ENCODE measurements around the gene ZFPM1.
"Not testable (repeated sequence)": the region's sequence is repeated elsewhere in the genome, so short reads cannot be mapped to it uniquely, and the experiment has no call there.

Gene ZFPM1

DNA sequence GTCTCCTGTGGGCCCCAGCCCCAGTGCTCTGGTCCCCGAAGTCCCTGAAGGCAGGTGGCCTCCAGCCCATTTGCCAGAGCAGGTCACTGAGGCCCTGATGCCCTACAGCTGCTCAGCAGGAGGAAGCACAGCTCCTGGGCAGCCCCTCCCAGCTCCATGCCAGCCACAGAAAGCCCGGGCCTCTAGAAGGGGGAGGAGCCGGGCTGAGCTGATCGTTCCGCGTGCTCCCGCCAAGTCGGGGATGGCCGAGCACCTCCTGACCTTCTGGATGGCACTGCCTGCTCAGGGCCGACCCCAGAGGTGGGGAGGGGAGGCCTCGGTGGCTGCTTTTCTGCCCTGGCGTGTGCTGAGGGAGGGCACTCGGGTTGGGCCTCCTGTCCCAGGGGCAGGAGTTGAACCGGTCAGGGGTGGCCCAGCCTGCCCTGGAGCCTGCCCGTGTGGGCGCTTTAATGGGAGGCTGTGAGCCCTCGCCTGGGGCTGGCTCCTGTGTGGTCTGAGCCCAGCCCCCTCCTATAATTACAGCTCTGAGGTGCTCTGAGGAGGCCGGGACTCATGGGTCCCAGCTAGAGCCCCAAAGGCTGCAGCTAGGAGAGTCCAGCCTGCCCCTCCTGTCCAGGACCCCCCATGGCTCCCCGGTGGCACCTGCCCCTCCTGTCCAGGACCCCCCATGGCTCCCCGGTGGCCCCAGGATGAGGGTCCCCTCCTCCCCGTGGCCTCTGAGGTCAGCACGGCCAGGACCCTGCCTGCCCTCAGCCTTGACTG is 29.7 kb downstream of the ZFPM1 start:
- no peak for DNase-seq

DNA sequence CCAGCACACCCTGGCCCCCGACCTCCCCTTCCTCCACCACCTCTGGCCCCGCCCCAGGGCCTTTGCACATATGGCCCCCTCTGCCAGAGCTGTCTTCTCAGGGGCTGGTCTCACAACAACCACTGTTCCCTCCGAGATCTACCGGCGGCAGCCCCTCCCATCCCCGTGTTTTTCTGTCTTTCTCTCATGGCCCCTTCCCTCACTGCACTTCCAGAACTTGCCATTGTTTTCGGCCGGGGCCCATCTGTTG is 30.2 kb downstream of the ZFPM1 start:
- DNase-seq, result no peak

DNA sequence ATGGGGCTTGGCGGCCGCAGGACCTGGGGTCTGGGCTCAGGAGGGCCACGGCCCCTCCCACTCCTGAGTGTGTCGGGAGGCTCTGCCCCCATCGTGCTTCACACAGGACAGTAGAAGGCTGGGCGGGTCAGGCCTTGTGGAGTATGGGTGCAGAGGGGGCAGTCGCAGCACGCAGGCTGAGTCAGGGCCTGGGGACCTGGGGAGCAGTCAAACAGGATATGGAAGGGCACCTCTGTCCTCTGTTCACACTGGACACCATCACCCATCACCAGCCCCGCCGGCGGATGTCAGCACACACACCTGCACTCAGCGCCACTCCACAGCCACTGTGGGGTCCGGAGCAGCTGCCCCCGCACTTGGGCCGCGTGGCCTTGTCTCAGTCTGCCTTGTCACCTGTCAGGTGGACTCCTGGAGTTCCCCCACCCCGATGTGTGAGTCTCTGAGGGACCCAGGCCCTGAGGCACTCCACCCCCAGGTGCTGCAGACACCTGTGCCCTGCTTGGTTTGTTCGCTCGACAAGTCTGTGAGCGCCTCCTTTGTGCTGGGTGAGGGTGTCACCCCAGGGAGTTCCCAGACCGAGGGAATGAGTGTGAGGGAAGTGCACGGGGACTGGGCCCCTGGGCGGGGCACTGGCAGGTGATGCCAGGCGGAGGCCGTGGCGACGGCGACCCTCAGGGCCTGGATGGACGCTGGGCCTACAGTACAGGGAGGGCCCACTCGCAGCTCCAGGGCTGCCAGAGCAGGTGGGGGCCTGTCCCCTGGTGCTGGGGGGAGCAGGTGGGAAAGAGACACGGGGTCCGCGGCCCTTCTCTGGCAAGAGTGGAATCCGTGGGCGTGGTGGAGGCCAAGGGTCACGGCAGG is 31.7 kb downstream of the ZFPM1 start:
- DNase-seq, result no peak

DNA sequence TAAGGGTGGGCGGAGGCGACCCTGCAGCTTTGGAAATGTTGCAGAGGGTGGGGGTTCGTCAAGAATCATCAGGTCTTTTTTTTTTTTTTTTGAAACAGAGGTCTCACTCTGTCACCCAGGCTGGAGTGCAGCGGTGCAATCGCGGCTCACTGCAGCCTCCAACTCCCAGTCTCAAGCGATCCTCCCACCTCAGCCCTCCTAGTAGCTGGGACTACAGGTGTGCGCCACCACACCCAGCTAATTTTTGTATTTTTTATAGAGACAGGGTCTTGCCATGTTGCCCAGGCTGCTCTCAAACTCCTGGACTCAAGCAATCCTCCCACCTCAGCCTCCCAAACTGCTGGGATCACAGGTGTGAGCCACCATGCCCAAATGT is 32.3 kb downstream of the ZFPM1 start:
- not testable (repeated sequence) for DNase-seq

DNA sequence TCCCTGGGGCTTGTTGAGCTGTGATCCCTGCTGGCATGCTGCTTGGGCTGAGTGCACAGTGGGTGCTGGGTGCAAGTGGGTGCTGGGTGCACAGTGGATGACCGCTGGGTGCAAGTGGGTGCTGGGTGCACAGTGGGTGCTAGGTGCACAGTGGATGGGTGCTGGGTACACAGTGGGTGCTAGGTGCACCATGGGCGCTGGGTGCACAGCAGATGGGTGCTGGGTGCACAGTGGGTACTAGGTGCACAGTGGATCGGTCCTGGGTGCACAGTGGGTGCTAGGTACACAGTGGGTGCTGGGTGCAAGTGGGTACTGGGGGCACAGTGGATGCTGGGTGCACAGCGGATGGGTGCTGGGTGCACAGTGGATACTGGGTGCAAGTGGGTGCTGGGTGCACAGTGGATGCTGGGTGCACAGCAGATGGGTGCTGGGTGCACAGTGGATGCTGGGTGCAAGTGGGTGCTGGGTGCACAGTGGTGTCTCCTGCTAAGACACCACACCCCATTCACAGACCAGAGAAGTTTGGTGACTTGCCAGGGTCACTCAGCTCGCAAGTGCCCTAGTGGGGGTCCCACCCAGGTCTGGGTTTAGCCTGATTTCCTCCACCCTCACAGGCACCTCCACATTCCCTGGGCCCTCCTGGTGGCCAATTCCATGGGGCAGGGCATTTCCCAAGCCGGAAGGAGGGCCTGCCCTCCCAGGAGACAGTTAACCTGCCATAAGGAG is 33.5 kb downstream of the ZFPM1 start:
- DNase-seq, result no peak

DNA sequence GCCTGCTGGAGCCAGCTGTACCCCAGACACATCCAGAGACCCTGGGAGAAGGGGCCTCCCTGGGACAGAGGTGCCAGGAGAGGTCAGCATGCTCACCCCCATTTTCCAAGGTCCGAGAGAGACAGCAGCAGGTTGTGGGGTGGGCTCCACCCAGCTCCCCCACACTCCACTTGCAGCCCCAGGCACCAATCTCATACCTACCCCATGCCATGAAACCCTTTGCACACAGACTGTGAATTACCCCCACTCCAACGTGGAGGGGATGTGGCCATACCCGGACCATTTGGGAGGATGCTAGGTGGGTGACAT is 34.0 kb downstream of the ZFPM1 start:
- no peak for DNase-seq

DNA sequence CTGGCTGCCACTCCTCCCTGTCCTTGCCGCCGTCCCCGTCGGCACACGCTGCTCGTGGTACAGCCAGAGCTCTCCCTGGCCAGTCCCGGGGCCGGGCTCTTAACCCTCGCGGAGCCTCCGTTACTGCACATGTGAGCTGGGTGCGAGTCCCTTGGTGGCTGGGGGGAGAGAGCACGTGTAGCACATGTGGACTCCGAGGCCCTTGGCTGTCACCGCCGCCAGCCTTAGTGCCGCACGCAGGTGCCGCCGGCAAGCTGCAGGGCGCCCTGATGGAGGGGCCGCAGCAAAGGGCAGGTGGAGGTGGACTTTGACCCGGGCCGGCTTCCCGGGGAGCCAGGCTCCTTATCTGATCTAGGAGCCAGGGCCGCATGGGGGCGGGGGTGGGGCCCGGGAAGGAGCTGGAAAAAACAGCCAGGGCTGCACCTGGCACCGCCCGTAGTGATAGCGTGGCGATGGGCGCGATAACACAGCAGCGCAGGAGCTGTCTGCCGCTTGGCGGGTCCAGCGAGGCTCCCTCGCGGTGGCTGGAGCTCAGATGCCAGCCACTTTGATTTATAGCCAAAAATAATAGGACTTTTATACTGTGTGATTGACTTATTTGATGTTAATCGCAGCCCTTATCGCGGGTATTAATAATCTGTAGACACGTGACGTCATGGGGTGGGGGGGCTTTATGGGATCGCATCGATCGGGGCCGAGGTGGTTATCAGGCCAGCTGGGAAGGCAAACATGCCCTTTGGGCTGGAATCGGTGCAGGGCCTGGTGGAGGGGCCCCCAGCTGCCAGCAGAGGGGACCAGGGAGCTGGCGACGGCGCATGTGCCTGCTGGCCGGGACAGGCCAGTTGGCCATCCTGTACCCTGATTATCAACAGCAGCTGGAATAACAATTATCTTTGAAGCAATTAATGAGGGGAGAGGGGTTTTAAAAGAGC is 35.1 kb downstream of the ZFPM1 start:
- no peak for DNase-seq

DNA sequence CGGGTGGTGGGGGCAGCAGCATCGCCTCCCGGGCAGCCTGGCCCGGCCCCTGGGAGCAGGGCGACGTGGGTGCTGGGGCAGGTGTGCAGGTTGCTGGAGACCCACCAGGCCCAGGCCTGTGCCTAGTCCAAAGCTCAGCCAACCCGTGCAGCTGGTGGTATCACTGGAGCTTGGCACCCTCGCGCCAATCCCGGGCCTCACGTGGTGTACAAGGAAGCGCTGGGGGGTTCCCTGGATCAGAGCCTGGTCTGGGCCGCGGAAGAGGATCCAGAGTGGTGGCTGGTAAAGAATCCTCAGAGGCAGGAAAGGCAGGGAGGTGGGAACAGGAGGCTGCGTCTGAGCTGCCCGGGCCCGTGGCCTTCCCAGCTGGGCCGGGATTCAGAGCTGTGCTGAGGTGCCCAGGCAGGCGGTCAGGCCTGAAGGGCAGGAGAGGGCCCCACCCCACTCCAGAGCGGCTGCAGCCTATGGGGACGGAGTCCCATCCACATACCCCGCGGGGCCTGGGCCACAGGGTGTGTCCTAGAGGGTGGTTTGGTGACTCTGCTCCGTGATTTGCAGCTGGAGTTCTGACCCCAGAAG is 36.2 kb downstream of the ZFPM1 start:
- no peak for DNase-seq

DNA sequence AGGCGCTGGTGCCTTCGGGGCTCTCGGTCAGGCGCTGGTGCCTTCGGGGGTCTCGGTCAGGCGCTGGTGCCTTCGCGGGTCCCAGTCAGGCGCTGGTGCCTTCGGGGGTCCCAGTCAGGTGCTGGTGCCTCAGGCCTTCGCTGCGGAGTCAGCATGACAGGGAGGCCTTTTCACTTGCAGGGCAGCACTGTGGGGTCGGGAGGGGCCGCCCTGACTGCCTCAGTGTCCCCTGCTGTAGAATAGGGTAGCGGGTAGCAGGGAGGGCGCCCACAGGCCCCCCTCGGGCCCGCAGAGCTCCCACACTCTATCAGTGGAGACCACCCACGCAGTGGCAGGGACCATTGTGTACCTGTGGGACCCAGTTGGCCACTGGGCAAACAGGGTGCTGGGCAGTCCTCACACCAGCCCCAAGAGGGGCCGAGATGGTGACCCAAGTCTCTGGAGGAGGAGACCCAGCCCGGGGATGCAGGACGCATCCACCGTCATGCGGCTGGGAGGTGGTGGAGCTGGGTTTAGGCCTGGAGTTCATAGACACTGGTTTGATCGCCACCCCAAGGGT is 38.0 kb downstream of the ZFPM1 start:
- DNase-seq, result no peak

DNA sequence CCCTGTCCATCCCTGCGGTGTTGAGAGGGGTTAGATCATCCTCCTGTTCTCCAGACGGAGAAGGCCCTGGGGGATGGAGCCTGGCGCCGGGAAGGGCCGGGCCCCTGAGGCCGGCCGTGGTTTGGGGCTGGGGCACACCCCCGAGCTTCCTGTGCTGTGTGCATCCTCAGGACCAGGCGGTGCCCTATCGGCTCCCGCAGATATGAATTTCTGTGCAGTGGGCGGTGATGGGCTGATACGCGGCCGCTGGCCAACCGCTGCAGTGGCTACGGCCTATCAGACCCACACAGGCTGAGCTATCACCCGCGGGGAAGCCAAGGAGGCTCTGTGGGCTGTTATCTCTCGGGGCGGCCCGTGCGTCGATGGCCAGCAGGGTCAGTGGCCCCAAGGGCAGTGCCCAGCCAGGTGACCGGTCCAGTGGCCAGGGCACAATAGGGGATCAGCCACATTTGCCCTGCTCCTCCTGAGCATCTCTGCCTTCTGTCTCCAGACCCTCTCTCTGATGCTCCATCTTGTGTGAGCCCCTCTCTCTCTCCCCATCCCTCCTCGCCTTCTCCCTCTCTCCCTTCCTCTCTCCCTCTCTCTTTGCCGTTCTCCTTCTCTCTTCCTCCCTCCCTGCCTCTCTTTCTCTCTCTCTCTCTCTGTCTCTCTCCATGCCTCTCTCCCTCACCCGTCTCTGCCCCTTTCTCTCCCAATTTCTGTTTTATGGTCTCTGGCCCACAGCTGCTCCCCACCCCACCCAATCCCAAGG is 38.7 kb downstream of the ZFPM1 start:
- DNase-seq, result no peak

DNA sequence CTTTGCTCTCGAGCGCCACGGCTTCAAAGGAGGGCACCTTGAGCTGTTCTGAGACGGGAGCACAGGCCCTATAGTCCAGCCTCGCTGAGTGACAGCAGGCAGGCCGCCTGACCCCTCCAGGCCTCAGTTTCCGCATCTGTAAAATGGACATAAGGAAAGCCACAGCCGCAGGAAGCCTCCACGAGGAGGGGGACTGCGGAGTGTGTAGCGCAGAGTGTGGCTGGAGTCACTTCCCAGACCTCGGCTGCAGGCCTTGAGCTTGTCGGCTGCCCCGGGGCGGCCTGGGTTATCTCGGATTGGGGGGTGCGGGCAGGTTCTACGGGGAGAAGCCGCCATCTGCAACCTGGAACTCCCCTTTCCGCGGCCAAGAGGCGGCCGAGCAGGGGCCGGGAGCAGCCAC is 40.8 kb downstream of the ZFPM1 start:
- no peak for DNase-seq

DNA sequence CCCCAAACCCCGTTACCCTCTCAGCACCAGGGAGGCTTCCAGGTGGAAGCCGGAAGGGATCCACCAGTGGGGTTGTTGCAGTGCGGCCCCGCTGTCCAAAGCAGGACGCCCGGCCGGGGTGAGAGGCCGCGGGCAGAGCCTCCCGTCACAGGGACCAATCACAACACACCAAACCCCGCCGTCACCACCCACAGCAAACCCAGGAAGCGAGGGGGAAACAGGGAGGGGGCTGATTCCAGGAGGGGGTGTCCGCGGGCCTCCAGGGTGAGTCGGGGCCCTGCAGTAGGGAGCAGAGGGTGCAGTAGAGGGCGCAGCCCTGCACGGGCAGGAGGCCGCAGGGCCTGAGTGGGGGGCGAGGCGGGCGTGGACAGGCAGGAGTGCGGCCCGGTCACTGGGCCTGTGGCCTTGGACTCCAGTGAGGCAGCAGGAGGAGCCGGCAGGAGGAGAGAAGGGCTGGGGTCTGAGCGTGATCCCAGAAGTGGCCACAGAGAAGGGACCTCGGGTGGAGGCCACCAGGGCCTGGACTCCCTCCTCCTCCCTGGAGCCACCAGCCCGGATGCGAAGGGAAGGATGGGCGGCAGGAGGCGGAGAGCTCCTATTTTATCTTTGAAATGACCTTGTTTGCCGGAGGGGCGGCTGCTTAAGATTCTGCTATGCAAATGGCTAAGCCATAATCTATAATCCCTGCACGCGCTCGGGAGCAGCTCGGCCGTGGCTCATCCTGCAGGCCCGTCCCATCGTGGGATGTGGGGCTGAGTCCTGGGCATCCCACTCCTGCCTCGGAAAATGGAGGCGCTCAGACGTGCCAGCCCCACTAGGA is 41.5 kb downstream of the ZFPM1 start:
- DNase-seq, result no peak

DNA sequence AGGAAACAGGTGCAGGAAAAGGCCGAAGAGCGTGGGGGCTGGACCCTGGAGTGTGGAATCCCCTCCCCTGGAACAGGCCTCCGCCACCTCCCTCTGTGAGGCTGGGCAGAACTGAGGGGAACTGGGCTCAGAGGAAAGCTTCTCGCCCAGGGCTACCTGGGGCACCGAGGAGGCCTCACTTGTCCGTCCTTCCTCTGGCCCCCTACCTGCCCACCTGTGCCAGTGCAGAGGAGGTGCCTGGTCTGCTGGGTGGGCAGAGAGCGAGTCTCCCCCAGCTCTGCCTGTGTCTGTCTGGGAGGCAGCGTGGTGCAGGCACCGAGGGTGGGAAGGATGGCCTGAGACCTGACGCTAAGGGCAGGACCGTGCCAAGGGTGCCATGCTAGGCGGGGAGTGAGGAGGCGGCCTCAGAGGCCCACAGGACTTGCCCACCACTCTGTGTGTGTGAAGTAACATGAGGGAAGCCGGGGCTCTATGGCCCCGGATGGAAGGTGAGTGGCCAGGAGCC is 42.2 kb downstream of the ZFPM1 start:
- DNase-seq, result no peak

DNA sequence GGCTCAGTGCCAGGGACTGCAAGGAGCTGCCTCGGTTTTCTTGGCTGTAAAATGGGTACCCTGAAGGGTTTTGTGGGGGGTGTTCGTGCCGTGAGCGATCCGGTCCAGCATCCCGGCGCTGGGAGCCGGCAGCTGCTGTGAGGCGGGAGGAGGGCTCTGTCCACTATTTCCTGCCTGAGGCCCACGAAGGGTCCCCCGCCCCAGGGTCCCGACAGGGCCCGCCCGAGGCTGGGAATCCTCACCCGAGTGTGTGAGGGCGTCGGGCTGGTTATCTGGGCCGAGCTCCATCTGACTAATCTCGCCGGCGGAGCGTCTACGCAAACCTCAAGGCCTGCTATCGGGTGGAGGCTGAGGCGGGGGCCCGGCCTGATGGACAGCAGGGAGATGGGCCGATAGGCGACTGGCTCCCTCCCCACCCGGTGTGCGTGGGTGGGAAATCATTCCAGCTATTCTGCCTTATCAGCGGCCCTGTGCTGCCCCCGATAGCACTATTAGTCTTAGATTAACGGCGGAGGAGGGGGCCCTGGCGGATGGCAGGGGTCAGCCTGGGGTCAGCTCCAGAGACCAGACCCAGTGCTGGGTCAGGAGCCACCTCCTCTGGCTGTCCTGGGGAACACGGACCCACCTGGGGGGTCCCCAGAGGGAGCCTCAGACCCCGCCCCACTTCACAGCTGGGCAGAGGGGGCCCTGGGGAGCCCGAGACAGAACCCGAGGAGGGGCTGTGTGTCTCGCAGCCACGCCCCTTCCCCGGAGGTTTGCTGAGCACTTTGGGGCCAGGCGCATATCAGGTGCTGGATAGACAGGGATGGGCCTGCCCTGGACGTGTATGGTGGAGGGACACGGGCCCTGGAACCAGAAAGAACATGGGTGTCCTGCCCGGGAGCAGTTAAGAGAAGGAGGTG is 44.7 kb downstream of the ZFPM1 start:
- no peak for DNase-seq

DNA sequence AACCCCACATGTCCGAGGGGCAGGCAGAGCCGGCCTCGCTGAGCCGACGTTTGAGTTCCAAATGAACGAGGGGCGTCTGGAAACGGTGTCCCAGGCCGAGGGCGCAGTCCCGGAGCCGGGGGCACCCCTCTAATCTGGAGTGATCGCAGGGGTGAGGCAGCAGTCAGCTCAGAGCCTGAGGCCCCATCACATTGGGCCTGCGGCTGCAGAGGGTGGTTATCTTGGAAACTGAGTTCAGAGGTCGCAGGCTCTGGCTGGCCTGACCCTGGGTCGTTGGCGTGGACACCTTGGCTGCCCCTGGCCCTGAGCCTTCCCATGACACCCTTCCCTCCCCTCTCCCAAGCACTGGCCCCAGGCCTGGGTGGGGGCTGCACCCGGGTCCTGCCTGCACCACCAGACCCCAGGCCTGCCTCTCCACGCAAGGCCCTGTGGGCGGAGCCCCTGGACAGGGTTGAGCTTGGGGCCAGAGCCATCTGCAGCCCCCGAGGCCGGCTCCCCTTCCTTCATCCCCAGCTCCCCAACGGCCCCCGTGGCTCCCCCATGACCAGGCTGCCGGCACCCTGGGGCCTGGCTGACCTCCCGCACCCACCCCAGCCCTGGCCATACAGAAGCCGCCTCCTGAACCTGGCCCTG is 45.6 kb downstream of the ZFPM1 start:
- no peak for DNase-seq

DNA sequence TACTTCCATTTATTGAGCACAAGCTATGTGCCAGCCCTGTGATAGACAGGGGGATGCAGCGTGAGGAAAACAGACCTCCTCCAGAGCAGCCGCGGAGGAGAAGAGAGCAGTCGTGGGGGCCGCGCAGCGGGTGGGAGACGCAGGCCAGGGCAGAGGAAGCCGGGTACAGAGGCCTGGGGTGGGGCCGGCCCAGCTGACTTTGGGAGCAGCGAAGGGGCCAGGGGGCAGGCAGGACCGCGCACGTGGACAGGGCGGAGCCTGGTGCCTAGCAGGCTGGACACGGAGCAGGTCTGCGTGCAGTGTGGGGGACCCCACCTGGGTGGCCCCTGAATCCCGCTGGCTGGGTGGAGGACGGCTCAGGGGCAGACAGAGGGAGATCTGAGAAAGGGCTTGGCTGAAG is 46.2 kb downstream of the ZFPM1 start:
- no peak for DNase-seq

DNA sequence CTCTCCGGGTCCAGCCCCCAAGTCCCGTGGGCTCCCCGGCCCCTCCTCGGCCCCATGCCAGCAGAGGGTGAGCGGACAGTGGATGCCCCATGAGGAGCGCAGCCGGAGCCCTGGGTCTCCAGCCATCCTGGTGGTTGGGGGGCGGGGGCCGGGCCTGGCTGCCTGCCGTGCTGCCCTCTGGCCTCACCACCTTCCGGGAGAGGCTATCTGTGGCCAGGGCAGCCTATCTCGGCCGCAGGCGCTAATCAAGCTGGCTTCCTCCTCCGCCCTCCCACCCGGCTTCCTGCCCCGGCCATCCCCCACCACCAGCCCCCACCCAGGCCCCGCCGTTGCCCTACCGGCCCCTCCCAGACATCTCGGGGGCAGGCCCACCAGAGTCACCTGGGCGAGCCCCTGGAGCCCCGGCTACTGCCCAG is 46.8 kb downstream of the ZFPM1 start:
- no peak for DNase-seq

DNA sequence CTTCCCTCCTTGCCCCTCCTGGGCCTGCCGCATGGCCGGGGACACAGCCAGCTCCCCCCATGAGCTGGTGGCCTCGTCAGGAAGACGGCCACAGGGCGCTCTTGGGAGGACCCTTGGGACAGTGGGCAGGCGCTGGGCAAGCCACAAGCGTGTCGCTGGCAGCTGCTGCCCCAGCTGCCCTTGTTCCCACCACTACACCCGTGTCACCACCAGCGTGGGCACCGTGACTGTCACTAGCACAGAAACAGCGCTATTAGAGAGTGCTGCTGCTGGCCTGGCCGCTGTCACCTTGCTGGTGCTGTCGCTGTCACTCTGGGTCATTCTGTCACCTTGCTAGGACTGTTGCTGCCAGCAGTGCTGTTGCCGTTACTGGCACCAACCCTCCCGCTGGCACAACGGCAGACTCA is 47.2 kb downstream of the ZFPM1 start:
- DNase-seq, result no peak

DNA sequence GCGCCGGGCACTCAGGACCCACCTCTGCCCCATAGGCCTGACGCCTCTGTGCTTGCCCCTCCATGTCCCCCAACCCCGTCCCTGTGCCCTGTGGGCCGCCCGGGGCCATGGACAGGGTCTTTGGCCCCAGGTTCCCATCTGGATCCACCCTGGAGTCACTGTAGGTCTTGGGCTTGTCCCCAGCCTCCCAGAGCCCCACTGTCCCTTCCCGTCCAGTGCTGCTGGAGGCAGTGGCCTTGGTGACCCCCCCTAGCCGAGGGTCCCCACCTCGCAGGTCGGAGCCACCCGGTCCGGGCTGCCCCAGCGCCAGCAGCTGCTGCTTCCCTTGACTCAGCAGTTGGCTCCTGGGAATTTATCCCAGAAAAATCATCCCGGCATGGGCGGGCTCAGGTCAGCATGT is 49.3 kb downstream of the ZFPM1 start:
- DNase-seq, result no peak

Measured in T-helper 2 cell (primary cell).